MCF 10A (cell line): ENCODE measurements around the gene SS18. TPM values are rescaled to one million over a fixed set of nuclear protein-coding genes. Genes with fewer than 3 reads are reported as not detected.

Experiments used
- BruUV-seq: library from RNA; stranded (reverse); fragments of 400-500 nt; replicated peaks from 2 replicates; lab custom pipeline; 2021; lab: Mats Ljungman, UMichigan
- CTCF ChIA-PET: fragments of 300-600 bp; sonication (Branson Sonifier 250); formaldehyde crosslinking; extraction: SDS; loops from one replicate; lab custom pipeline; 2021; ENCODE audit warnings: antibody characterized with exemption, inconsistent platforms; lab: Yijun Ruan, JAX
- POLR2A ChIA-PET: fragments of 300-600, 350-650 bp; sonication (Branson Sonifier 250); formaldehyde crosslinking; extraction: SDS; loops from one replicate; lab custom pipeline; 2020; ENCODE audit warnings: antibody characterized with exemption, inconsistent platforms; lab: Yijun Ruan, JAX
- DNase-seq: peaks from one replicate; pipeline ENCODE4 v3.0.0-alpha.2; 2018; ENCODE audit not compliant: unreplicated experiment
- H3K27ac Mint-ChIP-seq: one replicate; pipeline ENCODE4 v1.8.0; 2022; ENCODE audit warnings: mild to moderate bottlenecking, low read depth, mixed read lengths; ENCODE audit not compliant: unreplicated experiment
- H3K27me3 Mint-ChIP-seq: one replicate; pipeline ENCODE4 v1.8.0; 2022; ENCODE audit warnings: mixed read lengths; ENCODE audit not compliant: insufficient read depth, unreplicated experiment
- H3K36me3 Mint-ChIP-seq: one replicate; pipeline ENCODE4 v1.8.0; 2022; ENCODE audit warnings: mild to moderate bottlenecking, moderate library complexity, mixed read lengths; ENCODE audit not compliant: insufficient read depth, unreplicated experiment
- H3K4me1 Mint-ChIP-seq: one replicate; pipeline ENCODE4 v1.8.0; 2022; ENCODE audit warnings: mixed read lengths; ENCODE audit not compliant: insufficient read depth, unreplicated experiment
- H3K4me3 Mint-ChIP-seq: one replicate; pipeline ENCODE4 v1.8.0; 2022; ENCODE audit warnings: mild to moderate bottlenecking, moderate library complexity, mixed read lengths; ENCODE audit not compliant: unreplicated experiment
- H3K9me3 Mint-ChIP-seq: one replicate; pipeline ENCODE4 v1.8.0; 2022; ENCODE audit warnings: mixed read lengths; ENCODE audit not compliant: unreplicated experiment
- CTCF ChIP-seq: fragments of 200-600 bp; IDR thresholded peaks from one replicate; pipeline ENCODE4 v1.8.0; 2022; ENCODE audit warnings: antibody characterized with exemption, mild to moderate bottlenecking; ENCODE audit not compliant: unreplicated experiment
- intact Hi-C: fragments of 100-400 bp; cut with micrococcal nuclease; formaldehyde crosslinking; loops from 2 replicates; pipeline ENCODE4 v1.14.1; 2022
- total RNA-seq: library from RNA; stranded (reverse); gene quantifications from 2 replicates; pipeline ENCODE4 v1.2.3, GENCODE V29; 2022

Gene SS18
- total RNA-seq, 1 experiment from 2014 or later, result 89.9 TPM

GRCh38 chr18:26039203-26039602, 51.2 kb downstream of the SS18 start:
- ChIA-PET CTCF (interaction anchor here (0.6 to 1.2 kb wide), 2 partner anchors 13 to 39 kb away, joined by 3 to 4 read pairs; no protein-coding TSS in a partner anchor), POLR2A (interaction anchor here (1.0 to 1.4 kb wide), 3 partner anchors 13 to 50 kb away, joined by 3 to 4 read pairs (median 4); no protein-coding TSS in a partner anchor)
- Mint-ChIP-seq H3K9me3 (no peaks in the 10 kb centered on the region), H3K36me3 (peaks cover 42% of the 10 kb centered on the region), H3K27ac (no peak overlapping the region), H3K4me1 (peaks cover 17% of the 10 kb centered on the region), H3K4me3 (no peak overlapping the region), H3K27me3 (no peaks in the 10 kb centered on the region)
- TF ChIP-seq CTCF, result no peak
- no peak for DNase-seq
- BruUV-seq, result no TSS peak
- intact Hi-C loops, result no loop called here

GRCh38 chr18:26036635-26037034, 53.8 kb downstream of the SS18 start:
- H3K4me3 Mint-ChIP-seq, result no peak overlapping the region
- no peak for TF ChIP-seq CTCF
- no peaks in the 10 kb centered on the region for H3K27me3 Mint-ChIP-seq
- ChIA-PET POLR2A (no interaction called here), CTCF (no interaction called here)
- no peaks in the 10 kb centered on the region for H3K9me3 Mint-ChIP-seq
- peaks cover 10% of the 10 kb centered on the region for H3K4me1 Mint-ChIP-seq
- no peak for DNase-seq
- no TSS peak for BruUV-seq
- peaks cover 61% of the 10 kb centered on the region for H3K36me3 Mint-ChIP-seq
- intact Hi-C loops, result no loop called here
- no peak overlapping the region for H3K27ac Mint-ChIP-seq

- POLR2A ChIA-PET, result interaction anchor here (0.6 to 0.9 kb wide), 4 partner anchors 8 to 379 kb away, joined by 3 read pairs; no protein-coding TSS in a partner anchor
- intact Hi-C loops, result no loop called here
- no TSS peak for BruUV-seq
- H3K4me3 Mint-ChIP-seq, result no peak overlapping the region
- H3K9me3 Mint-ChIP-seq, result no peaks in the 10 kb centered on the region
- H3K4me1 Mint-ChIP-seq, result peaks cover 3% of the 10 kb centered on the region
- DNase-seq, result no peak
- no peak overlapping the region for H3K27ac Mint-ChIP-seq
- CTCF ChIA-PET, result interaction anchor here (0.6 kb wide), 1 partner anchor 1907 kb away, joined by 3 read pairs; no protein-coding TSS in a partner anchor
- TF ChIP-seq CTCF, result no peak
- peaks cover 75% of the 10 kb centered on the region for H3K36me3 Mint-ChIP-seq
- no peaks in the 10 kb centered on the region for H3K27me3 Mint-ChIP-seq
Observed at GRCh38 chr18:26034850-26035497, 55.4 kb downstream of the SS18 start.

GRCh38 chr18:26022585-26022984, 67.8 kb downstream of the SS18 start:
- H3K27ac Mint-ChIP-seq, result no peak overlapping the region
- peaks cover 81% of the 10 kb centered on the region for H3K36me3 Mint-ChIP-seq
- ChIA-PET CTCF (no interaction called here), POLR2A (no interaction called here)
- BruUV-seq, result no TSS peak
- no peaks in the 10 kb centered on the region for H3K27me3 Mint-ChIP-seq
- H3K4me1 Mint-ChIP-seq, result peaks cover 5% of the 10 kb centered on the region
- TF ChIP-seq CTCF, result no peak
- no peak for DNase-seq
- no peak overlapping the region for H3K4me3 Mint-ChIP-seq
- no peaks in the 10 kb centered on the region for H3K9me3 Mint-ChIP-seq
- intact Hi-C loops, result no loop called here
